ENCODE measurements around the gene MADCAM1. TPM values are rescaled to one million over a fixed set of nuclear protein-coding genes. Genes with fewer than 3 reads are reported as not detected.

Gene MADCAM1
- polyA plus RNA-seq, 1 experiment: not detected

GRCh38 chr19:452829-453228 lies 43.5 kb upstream of the MADCAM1 start:
- peaks cover 85% of the 10 kb centered on the region for H3K9me3 ChIP-seq (ENCODE audit: control insufficient read depth, insufficient read depth, low read length)
- no peak overlapping the region for H3K27ac ChIP-seq (ENCODE audit: low read depth, low read length)
- CTCF ChIA-PET: no interaction called here
- POLR2A ChIA-PET: no interaction called here
- no peak for DNase-seq (ENCODE audit: low read depth, low spot score)
- TF ChIP-seq, protein P1, sequence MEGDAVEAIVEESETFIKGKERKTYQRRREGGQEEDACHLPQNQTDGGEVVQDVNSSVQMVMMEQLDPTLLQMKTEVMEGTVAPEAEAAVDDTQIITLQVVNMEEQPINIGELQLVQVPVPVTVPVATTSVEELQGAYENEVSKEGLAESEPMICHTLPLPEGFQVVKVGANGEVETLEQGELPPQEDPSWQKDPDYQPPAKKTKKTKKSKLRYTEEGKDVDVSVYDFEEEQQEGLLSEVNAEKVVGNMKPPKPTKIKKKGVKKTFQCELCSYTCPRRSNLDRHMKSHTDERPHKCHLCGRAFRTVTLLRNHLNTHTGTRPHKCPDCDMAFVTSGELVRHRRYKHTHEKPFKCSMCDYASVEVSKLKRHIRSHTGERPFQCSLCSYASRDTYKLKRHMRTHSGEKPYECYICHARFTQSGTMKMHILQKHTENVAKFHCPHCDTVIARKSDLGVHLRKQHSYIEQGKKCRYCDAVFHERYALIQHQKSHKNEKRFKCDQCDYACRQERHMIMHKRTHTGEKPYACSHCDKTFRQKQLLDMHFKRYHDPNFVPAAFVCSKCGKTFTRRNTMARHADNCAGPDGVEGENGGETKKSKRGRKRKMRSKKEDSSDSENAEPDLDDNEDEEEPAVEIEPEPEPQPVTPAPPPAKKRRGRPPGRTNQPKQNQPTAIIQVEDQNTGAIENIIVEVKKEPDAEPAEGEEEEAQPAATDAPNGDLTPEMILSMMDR (IDR thresholded peaks at IDR 0.05; ENCODE audit: low read depth, low read length): no peak
- no peak overlapping the region for H3K4me3 ChIP-seq (ENCODE audit: low read depth, low read length)
- no peaks in the 10 kb centered on the region for H3K27me3 ChIP-seq (ENCODE audit: control insufficient read depth, insufficient read depth, low read length)

DNA sequence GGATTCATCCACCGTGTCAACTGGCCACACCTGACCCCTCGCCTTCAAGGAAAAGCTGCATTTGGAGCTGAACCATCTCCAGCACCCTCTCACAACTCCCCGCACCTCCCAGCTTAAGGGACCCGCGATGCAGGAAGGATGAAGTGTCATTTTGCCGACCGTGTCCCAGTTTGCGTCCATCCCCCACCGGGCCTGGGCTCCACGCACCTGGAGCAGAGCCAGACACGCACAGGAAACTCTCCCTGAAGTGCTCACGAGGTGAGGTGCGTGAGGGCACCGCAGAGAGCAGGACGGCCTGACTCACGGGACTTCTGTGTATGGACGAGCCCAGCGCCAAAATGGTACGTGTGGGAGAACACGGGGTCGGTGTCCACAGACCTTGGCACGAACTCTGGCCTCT lies 42.7 kb upstream of the MADCAM1 start:
- Histone ChIP-seq H3K27me3 (ENCODE audit: control insufficient read depth, insufficient read depth, low read length) (no peaks in the 10 kb centered on the region), H3K27ac (ENCODE audit: low read depth, low read length) (no peak overlapping the region), H3K4me3 (ENCODE audit: low read depth, low read length) (no peak overlapping the region), H3K9me3 (ENCODE audit: control insufficient read depth, insufficient read depth, low read length) (peaks cover 85% of the 10 kb centered on the region)
- POLR2A ChIA-PET: no interaction called here
- DNase-seq (ENCODE audit: low read depth, low spot score): no peak
- TF ChIP-seq, protein P1 (IDR thresholded peaks at IDR 0.05; ENCODE audit: low read depth, low read length): no peak
- CTCF ChIA-PET: no interaction called here

GRCh38 chr19:455031-455705 lies 41.1 kb upstream of the MADCAM1 start:
- CTCF ChIA-PET: no interaction called here
- POLR2A ChIA-PET: no interaction called here
- no peak overlapping the region for H3K4me3 ChIP-seq (ENCODE audit: low read depth, low read length)
- peaks cover 5% of the 10 kb centered on the region for H3K27me3 ChIP-seq (ENCODE audit: control insufficient read depth, insufficient read depth, low read length)
- TF ChIP-seq, protein P1 (IDR thresholded peaks at IDR 0.05; ENCODE audit: low read depth, low read length): no peak
- no peak for DNase-seq (ENCODE audit: low read depth, low spot score)
- no peak overlapping the region for H3K27ac ChIP-seq (ENCODE audit: low read depth, low read length)
- peaks cover 75% of the 10 kb centered on the region for H3K9me3 ChIP-seq (ENCODE audit: control insufficient read depth, insufficient read depth, low read length)

DNA sequence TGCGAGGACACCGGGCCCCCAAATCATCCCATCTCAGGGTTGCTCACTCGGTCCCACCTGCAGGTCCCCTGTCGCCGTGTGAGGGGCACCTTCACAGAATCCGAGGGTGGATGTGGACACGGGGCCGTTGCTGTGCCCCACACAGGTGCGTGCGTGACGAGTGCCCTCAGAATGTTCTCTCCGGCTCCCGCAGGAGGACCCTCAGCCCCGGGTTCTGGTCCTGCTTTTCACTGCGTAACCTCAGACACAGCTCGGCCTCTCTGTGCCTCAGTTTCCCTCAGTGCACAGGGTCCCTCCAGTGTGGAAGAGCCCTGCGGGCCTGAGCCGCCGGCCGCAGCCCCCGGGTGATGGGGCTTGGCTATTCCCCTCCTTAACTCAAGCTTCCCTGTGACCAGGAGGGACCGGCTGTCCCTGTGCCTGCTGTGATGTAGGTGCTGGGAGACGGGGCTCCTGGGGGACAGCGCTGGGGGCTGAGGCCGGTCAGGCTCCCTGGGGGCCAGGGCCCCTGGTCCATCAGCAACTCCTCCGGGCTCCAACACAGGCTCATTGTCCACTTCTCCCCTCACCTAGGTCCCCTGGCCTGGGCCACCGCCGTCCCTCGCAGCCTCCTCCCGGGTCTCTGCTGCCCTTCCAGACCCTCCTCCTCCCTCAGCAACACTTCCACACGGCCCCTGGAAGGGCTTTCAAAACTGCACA lies 40.3 kb upstream of the MADCAM1 start:
- TF ChIP-seq, protein P1 (IDR thresholded peaks at IDR 0.05; ENCODE audit: low read depth, low read length): no peak
- Histone ChIP-seq H3K4me3 (ENCODE audit: low read depth, low read length) (no peak overlapping the region), H3K27ac (ENCODE audit: low read depth, low read length) (no peak overlapping the region), H3K27me3 (ENCODE audit: control insufficient read depth, insufficient read depth, low read length) (peaks cover 5% of the 10 kb centered on the region), H3K9me3 (ENCODE audit: control insufficient read depth, insufficient read depth, low read length) (peaks cover 66% of the 10 kb centered on the region)
- no peak for DNase-seq (ENCODE audit: low read depth, low spot score)
- POLR2A ChIA-PET: no interaction called here
- CTCF ChIA-PET: no interaction called here

- ChIA-PET CTCF (no interaction called here), POLR2A (no interaction called here)
- peaks cover 60% of the 10 kb centered on the region for H3K9me3 ChIP-seq (ENCODE audit: control insufficient read depth, insufficient read depth, low read length)
- H3K27me3 ChIP-seq (ENCODE audit: control insufficient read depth, insufficient read depth, low read length): peaks cover 10% of the 10 kb centered on the region
- no peak overlapping the region for H3K4me3 ChIP-seq (ENCODE audit: low read depth, low read length)
- TF ChIP-seq, protein P1 (IDR thresholded peaks at IDR 0.05; ENCODE audit: low read depth, low read length): no peak
- DNase-seq (ENCODE audit: low read depth, low spot score): no peak
- no peak overlapping the region for H3K27ac ChIP-seq (ENCODE audit: low read depth, low read length)
Observed at GRCh38 chr19:456547-457110, 39.7 kb upstream of the MADCAM1 start.

All from AG04450 (cell line).